ENCODE results near the gene SS18L1. TPM values are rescaled to one million over a fixed set of nuclear protein-coding genes. Genes with fewer than 3 reads are reported as not detected.

SS18L1 gene
- total and polyA plus RNA-seq, 2 experiments from 2014 or later = 3.2 to 38.7 TPM

DNA sequence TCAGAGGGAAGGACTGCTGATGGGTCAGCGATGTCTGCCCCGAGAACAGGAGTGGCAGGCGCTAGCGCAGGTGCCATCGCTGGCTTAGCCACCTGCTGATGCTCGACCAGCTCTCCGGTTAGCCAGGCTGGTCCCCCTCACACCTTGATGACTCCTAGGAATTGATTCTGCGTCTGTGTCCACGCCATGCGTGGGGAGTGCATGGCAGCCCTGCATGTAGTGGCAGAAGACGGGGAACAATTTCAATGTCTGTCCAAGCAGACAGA, 6.7 kb downstream of the SS18L1 start:
- H3K27me3 ChIP-seq = no peaks in the 10 kb centered on the region
- no peak overlapping the region for H3K4me3 ChIP-seq
- TF ChIP-seq, protein P1, sequence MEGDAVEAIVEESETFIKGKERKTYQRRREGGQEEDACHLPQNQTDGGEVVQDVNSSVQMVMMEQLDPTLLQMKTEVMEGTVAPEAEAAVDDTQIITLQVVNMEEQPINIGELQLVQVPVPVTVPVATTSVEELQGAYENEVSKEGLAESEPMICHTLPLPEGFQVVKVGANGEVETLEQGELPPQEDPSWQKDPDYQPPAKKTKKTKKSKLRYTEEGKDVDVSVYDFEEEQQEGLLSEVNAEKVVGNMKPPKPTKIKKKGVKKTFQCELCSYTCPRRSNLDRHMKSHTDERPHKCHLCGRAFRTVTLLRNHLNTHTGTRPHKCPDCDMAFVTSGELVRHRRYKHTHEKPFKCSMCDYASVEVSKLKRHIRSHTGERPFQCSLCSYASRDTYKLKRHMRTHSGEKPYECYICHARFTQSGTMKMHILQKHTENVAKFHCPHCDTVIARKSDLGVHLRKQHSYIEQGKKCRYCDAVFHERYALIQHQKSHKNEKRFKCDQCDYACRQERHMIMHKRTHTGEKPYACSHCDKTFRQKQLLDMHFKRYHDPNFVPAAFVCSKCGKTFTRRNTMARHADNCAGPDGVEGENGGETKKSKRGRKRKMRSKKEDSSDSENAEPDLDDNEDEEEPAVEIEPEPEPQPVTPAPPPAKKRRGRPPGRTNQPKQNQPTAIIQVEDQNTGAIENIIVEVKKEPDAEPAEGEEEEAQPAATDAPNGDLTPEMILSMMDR (IDR thresholded peaks at IDR 0.05; ENCODE audit: low read depth, low read length) = no peak
- no peaks in the 10 kb centered on the region for H3K9me3 ChIP-seq (ENCODE audit: low read depth)
- no peak for DNase-seq (ENCODE audit: low read depth in 1 of 2, low spot score in 1 of 2)
- H3K4me1 ChIP-seq (ENCODE audit: low read depth) = peaks cover 6% of the 10 kb centered on the region
- peaks cover 3% of the 10 kb centered on the region for H3K36me3 ChIP-seq
- H3K27ac ChIP-seq = peak overlapping the region; percentile 54

DNA sequence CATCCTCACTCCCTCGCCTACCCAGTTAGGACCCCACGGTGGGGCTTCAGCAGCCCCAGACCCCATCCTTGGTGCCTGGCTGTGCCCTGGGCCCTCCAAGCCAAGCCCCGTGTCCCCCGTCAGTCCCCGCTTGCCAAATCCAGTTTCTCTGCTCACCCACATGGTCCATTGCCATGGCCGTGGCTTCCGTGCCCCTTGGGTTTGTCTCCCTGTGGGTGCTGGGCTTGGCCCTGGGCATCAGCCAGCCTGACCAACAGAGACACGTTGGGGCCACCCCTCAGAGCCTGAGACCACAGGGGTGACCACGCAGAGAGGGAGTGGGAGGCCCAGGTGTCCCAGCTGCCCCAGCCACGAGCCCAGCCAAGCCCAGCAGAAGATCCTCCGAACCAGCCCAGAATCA, 7.7 kb downstream of the SS18L1 start:
- Histone ChIP-seq H3K9me3 (ENCODE audit: low read depth) (no peaks in the 10 kb centered on the region), H3K4me1 (ENCODE audit: low read depth) (peaks cover 4% of the 10 kb centered on the region)
- TF ChIP-seq, protein P1 (IDR thresholded peaks at IDR 0.05; ENCODE audit: low read depth, low read length) = no peak

DNA sequence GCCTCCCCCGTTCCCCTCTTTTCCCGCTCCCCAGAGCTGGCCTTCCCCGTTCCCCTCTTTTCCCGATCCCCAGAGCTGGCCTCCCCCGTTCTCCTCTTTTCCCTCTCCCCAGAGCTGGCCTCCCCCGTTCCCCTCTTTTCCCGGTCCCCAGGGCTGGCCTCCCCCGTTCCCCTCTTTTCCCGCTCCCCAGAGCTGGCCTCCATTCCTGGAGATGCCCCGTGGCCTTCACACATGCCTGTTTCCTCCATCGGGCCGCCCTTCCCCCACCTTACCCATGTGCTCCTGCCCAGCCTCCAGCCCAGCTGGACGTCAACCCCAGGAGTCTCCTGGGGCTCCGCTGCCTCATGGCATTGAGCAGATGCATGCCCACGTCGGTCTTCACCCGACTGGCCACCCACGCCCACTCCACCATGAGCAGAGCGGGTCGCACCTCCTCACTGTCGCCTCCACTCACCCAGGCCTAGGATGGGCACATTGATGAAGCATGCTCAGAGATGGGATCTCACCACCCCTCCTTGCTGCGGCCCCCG, 8.3 kb downstream of the SS18L1 start:
- Histone ChIP-seq H3K27ac (no peak overlapping the region), H3K27me3 (no peaks in the 10 kb centered on the region), H3K9me3 (ENCODE audit: low read depth) (no peaks in the 10 kb centered on the region), H3K4me1 (ENCODE audit: low read depth) (peaks cover 4% of the 10 kb centered on the region), H3K36me3 (peaks cover 3% of the 10 kb centered on the region), H3K4me3 (no peak overlapping the region)
- TF ChIP-seq, protein P1 (IDR thresholded peaks at IDR 0.05; ENCODE audit: low read depth, low read length) = no peak
- DNase-seq (ENCODE audit: low read depth in 1 of 2, low spot score in 1 of 2) = no peak

More for the DNA sequence above, 7.7 kb downstream of the SS18L1 start:
- no peak for DNase-seq (ENCODE audit: low read depth in 1 of 2, low spot score in 1 of 2)
- Histone ChIP-seq H3K4me3 (no peak overlapping the region), H3K27ac (no peak overlapping the region), H3K36me3 (peaks cover 3% of the 10 kb centered on the region), H3K27me3 (no peaks in the 10 kb centered on the region)

DNA sequence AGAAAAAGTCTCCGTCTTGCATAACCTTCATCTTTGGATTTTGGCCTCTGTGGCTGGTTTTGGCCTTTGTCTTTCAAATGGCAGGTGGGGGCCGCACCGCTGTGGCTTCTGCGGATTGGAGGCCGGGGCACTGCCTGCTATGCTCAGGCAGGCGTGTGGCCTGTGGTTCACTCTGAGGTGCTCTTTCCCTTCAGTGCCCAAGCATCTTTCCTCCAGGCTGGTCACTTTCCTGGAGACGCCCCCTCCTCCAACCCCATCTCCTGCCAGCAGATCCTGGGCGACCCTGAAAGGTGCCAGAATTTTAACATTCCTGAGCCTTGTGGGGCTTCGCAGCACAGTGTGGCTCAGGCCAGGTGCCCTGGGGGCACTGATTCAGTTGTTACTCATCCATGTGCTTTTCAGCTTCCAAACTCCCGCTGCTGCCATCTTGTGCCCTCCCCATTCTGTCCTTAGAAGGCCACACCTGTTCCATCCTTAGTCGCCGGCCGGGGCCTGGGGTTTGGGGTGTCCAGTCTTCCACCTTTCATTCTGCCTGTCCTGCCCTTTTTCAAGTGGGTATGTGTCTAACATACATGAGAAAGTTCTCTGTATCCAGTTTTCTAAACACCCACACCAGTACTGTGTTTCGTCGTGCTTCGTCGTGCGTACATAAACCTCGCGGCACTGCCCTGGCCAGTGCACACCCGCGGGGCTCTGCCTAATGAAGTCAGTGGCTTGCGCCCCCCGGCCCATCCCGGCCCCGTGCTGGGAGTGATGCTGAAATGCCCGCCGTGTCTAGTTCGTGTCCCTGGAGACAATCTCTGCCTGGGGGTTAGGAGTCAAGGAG, 12.1 kb downstream of the SS18L1 start:
- peaks cover 7% of the 10 kb centered on the region for H3K4me1 ChIP-seq (ENCODE audit: low read depth)
- no peak for DNase-seq (ENCODE audit: low read depth in 1 of 2, low spot score in 1 of 2)
- H3K27ac ChIP-seq = no peak overlapping the region
- no peaks in the 10 kb centered on the region for H3K9me3 ChIP-seq (ENCODE audit: low read depth)
- H3K4me3 ChIP-seq = no peak overlapping the region
- peaks cover 3% of the 10 kb centered on the region for H3K36me3 ChIP-seq
- H3K27me3 ChIP-seq = no peaks in the 10 kb centered on the region
- TF ChIP-seq, protein P1 (IDR thresholded peaks at IDR 0.05; ENCODE audit: low read depth, low read length) = no peak

DNA sequence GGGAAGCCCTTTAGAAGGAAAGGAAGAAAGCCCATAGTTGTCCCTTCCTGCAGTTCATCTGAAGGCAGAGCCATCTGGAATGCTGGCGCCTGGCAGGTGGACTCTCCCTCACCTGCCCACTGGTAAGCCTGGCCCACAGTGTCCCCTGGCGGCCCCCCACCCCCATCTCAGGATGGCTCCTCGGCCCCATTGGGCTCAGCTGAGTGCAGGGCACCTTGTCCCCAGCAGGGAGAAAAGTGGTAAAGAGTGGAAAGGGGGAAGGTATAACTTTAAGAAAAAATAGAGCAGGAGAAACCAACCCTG, 12.6 kb downstream of the SS18L1 start:
- no peak overlapping the region for H3K4me3 ChIP-seq
- H3K27me3 ChIP-seq = no peaks in the 10 kb centered on the region
- H3K4me1 ChIP-seq (ENCODE audit: low read depth) = peaks cover 7% of the 10 kb centered on the region
- H3K36me3 ChIP-seq = peaks cover 3% of the 10 kb centered on the region
- TF ChIP-seq, protein P1 (IDR thresholded peaks at IDR 0.05; ENCODE audit: low read depth, low read length) = no peak
- DNase-seq (ENCODE audit: low read depth in 1 of 2, low spot score in 1 of 2) = no peak
- no peaks in the 10 kb centered on the region for H3K9me3 ChIP-seq (ENCODE audit: low read depth)
- no peak overlapping the region for H3K27ac ChIP-seq
